ENCODE results near the gene DARS1.

DNA sequence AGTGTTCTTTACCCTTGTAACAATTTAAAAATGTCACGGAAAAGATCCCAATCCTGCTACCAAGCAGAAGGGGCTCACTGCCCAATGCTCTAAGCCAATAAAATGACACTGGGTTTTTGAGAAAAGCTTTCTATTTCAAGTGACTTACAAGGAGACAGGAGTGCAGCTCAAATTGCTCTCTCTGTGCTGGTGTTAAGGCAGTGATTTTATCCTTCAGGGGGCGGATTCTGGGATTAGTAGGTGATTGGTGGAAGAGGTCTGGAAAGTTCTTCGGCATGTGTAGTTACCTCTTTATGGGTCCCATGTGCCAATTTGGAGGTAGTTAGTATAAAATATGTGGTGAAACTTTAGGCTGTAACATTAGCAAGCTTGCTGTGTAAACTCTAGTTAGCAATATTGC, 81.8 kb downstream of the DARS1 start:
- no peak for TF ChIP-seq EZH2phosphoT487 (IDR thresholded peaks at IDR 0.05; ENCODE audit: borderline replicate concordance)
- TF ChIP-seq, protein P1, sequence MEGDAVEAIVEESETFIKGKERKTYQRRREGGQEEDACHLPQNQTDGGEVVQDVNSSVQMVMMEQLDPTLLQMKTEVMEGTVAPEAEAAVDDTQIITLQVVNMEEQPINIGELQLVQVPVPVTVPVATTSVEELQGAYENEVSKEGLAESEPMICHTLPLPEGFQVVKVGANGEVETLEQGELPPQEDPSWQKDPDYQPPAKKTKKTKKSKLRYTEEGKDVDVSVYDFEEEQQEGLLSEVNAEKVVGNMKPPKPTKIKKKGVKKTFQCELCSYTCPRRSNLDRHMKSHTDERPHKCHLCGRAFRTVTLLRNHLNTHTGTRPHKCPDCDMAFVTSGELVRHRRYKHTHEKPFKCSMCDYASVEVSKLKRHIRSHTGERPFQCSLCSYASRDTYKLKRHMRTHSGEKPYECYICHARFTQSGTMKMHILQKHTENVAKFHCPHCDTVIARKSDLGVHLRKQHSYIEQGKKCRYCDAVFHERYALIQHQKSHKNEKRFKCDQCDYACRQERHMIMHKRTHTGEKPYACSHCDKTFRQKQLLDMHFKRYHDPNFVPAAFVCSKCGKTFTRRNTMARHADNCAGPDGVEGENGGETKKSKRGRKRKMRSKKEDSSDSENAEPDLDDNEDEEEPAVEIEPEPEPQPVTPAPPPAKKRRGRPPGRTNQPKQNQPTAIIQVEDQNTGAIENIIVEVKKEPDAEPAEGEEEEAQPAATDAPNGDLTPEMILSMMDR (conservative IDR thresholded peaks at IDR 0.05; ENCODE audit: low read length) = no peak
